Germinal center (tissue), 1 donor: Measurements from ENCODE around the gene SPATA7.
"Not testable (repeated sequence)": the region's sequence is repeated elsewhere in the genome, so short reads cannot be mapped to it uniquely, and the experiment has no call there.

ENCODE experiments used
- DNase-seq: peaks from one replicate; pipeline ENCODE4 v3.0.0; 2012; ENCODE audit warnings: mixed read lengths, low spot score

The SPATA7 gene

DNA sequence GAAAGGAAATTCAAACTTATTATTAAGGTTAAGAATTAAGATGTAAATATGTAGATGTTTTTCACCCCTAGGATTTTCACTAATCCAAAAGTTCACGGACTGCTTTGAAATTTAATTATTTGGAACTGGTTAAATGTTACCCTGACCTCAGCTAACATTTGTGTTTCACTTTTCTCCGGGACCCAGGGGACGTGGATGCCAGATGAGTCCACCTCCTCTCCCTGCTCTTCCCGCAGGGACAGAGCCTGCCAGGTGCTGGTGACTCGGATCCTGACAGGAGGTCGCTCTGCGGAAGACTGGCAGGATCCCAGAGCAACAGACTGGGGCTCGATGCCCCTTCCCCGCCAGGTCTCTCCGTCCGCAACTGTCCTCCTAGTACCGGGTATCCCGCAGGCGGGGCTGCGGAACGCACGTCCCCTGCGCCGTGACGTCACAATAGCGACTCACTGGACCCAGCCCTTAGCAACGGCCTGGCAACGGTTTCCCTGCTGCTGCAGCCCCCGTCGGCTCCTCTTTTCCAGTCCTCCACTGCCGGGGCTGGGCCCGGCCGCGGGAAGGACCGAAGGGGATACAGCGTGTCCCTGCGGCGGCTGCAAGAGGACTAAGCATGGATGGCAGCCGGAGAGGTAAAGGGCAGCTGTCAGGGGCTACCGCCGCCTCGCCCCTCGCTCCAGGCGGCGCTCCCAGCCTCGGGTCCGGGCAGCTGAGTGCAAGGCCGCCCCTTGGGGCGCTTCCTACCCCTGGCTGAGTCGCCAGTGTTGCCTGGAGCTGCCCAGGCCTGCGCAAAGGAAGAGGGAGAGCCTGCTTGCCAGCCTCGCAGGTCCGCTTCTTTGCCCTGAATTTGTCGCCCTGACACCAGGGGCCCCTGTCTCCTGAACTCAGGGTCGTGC is at the start of gene SPATA7:
TSS of gene SPATA7 (plus strand) at position 446 of the 890 bp plus-strand sequence. CDS start at position 608, 162 bp downstream.
- DNase-seq: peak; percentile 71

DNA sequence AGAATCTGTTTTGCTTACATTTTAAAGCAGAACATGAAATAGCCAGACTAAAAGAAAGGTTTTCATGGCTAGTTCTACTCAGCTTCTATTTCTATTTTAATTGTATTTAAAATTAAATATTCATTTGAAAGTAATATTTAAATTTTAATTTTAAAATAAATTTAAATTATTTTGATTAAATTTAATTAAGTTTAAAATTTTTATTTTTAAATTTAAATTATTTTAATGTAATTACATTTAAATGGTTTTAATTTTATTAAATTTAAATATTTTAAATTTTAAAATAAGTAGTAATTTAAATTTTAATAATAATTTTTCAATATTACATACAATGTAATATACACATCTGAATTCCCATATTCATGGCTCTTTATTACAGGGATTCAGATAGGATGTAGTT is 45.1 kb upstream of the SPATA7 start:
- DNase-seq: no peak

- DNase-seq: no peak
Observed at GRCh38 chr14:88342980-88343379, 42.5 kb upstream of the SPATA7 start.

DNA sequence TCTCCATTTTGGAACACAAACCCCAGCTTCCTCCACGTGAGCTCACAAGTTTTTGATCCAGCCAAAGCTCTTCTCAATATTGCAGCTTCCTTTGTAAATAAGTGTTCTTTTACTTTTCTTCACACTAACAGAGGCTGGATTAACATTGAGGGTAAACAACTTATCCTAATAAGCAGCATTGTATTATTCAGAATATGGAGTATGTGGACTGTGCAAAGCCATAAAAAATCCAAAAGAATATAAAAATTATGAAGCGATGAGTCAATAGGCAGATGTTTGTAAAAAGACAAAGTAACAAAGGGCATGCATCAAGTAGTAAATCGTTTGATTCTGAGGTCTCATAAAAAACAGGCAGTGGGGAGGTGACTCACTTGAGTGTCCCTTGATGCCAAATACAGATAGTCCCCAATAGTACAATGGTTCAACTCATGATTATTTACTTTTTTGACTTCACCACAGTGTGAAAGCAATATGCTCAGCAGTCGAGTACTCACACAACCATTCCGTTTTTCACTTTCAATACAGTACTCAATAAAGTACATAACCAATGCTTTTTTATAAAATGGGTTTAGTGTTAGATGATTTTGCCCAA is 39.3 kb upstream of the SPATA7 start:
- no peak for DNase-seq

DNA sequence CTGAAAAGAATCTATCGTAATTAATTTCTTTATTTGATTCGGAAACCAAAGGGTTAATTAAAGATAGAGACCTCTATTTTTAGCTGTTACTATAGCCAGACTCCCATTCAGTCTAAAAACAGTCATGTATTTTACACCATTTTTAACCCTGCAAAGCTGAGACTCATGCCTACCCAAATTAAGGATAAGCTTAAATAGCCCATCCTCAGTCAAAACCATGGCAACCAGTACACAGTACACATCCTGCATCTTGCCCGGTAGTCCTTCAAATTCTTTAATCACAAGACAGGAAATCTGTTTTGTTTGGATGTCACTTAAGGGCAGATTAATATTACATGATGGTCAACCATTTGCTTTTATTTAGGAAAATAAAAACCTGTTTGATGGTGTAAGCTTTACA is 36.9 kb upstream of the SPATA7 start:
- DNase-seq: no peak

DNA sequence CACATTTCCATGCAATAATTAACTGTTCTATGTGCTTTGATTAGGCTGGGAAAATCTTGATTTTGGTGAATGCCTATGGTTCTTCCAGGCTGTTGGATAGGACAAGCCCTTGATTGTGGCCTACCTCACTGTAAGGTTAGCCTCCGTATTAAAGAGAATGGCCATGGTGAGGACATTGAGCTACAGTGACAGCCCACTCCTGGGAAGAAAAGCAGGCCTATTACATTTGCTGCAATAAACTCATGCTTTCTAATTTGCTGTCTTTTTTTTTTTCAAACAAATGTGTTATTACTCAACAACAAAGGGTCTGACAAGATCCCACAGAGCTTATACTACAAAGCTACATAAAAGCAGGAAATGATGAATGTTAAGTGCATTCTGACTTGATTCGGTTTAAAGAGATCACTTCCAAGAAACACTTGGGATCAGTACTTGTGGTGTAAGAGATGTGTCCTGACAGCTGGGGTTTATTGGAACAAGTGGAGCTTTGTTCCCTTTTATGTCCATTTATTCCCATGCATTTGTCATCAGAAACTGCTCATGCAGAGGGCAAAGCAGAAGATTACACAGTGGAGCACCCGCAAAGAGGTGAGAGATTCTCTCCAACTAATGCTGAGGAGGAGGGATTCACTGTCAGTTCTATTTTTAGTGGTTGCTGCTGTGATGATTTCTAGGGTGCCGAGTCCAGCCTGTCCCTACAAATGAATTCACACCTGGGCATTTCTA is 33.3 kb upstream of the SPATA7 start:
- no peak for DNase-seq

- no peak for DNase-seq
Observed at GRCh38 chr14:88352698-88353097, 32.8 kb upstream of the SPATA7 start.

GRCh38 chr14:88354358-88354757 is 31.1 kb upstream of the SPATA7 start:
- no peak for DNase-seq

DNA sequence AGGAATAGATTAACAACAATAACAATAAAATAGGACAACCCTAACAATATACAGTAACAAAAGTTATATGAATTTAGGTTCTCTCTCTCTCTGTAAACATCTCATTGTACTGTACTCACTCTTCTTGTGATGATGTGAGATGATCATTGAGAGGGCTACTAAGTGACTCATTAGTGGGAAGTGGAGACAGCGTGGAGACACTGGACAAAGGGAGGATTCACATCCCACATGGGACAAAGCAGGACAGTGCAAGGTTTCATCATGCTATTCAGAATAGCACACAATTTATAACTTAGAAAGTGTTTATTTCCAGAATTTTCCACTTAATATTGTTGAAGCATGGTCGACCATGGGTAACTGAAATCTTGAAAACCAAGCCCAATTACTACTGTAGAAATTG is 26.0 kb upstream of the SPATA7 start:
- no peak for DNase-seq

GRCh38 chr14:88363644-88364043 is 21.8 kb upstream of the SPATA7 start:
- no peak for DNase-seq

DNA sequence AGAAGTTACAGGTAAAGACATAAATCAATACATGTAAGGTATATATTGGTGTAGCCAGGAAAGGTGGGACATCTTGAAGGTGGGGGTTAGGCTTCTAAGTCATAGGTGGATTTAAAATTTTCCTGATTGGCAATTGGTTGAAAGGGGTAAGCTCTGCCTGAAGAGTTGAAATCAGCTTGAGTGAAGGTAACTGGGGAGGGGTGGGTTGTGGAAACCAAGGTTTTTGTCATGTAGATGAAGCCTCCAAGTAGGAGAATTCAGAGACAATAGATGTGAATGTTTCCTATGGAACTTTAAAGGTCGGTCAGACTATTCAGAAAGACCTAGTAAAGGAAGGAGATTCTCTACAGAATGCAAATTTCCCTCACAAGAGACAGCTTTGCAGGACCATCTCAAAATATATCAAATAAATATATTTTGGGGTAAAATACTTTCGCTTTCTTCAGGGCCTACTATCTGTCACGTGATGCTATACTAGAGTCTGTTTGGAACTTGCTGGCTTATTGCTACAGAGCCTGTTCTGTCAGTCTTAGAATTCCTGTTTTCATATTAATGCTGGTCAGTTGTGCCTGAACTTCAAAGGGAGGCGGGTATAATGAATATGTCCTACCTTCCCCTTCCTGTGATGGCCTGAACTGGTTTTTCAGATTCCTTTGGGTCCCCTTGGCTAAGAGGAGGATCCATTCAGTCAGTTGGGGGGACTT is 20.6 kb upstream of the SPATA7 start:
- DNase-seq: no peak

- DNase-seq: no peak
Observed at GRCh38 chr14:88369496-88369895, 16.0 kb upstream of the SPATA7 start.

GRCh38 chr14:88379706-88380343 is 5.6 kb upstream of the SPATA7 start:
- DNase-seq: no peak

DNA sequence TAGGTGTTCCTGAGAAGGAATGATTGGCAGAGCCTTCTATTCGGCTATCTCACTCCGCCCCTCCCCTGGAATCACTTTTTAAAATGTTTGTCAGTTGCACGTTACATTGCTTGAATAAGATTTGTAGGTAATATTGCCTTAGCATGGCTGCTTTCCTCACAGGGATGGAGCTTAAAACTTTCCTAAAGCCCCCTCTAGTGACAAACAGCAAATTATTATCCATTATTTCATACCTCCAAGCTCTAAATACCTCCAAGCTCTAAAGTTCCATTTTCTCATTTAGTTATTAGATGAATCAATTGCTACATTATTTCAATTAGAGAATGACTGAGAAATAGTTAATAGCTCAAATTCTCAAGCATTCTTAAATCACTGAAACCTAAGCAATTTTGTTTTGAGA is 5.1 kb upstream of the SPATA7 start:
- no peak for DNase-seq

GRCh38 chr14:88381634-88382033 is 3.8 kb upstream of the SPATA7 start:
- DNase-seq: not testable (repeated sequence)

DNA sequence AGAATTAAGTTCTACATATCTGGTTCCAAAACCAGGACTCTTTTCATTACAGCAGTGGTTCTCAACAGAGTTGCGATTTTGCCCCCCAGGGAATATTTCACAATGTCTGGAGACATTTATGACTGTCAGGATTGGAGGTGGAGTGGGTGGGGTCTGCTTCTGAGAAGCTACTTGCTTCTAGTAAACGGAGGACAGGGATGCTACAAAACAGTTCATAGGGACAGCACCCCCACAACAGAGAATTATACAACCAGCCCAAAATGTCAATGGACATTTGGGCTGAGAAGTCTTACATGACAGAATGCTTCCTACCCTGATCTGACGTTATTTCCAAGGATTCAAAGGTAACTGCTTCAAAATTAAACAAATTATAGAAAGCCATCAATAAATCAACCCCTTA is 739 bp upstream of the SPATA7 start:
- DNase-seq: no peak

DNA sequence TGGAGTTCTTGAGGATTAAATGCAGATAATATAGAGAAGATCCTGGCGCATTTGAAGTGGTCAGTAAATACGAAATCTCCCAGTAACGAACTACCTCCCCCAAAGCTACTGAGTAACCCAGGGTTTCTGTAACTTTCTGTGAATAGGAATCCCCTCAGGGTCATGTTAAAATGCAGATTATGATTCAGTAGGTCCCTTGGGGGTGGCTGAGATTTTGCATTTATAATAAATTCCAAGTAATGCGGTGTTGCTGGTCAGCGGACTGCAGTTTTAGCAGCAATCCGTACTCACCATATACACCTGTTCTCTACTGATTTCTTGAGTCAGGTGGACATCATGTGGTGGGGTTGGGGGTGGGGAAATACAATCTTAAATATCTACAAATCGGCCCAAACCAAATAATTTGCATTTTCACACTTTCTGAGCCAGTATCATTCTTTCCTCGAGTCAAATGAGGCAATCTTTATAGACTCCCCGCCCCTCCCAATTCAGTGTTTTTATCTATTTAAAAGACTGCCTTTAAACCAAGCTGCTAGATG is 868 bp downstream of the SPATA7 start:
- DNase-seq: no peak

GRCh38 chr14:88388741-88389282 is 3.4 kb downstream of the SPATA7 start:
- DNase-seq: no peak

GRCh38 chr14:88392609-88393008 is 7.2 kb downstream of the SPATA7 start:
- DNase-seq: no peak

GRCh38 chr14:88411039-88411438 is 25.6 kb downstream of the SPATA7 start:
- no peak for DNase-seq

- DNase-seq: no peak
Observed at GRCh38 chr14:88417594-88417993, 32.1 kb downstream of the SPATA7 start.
